CD4-positive, alpha-beta T cell treated with Interleukin-12 subunit alpha and Interleukin-12 subunit beta, for 1 hour (primary cell): ENCODE results near the gene CKAP2L.

ENCODE experiments used
- DNase-seq: peaks from one replicate; pipeline ENCODE4 v3.0.0-alpha.2; 2020

The CKAP2L gene

GRCh38 chr2:112791019-112791418 is 26.6 kb upstream of the CKAP2L start:
- DNase-seq, result no peak

- no peak for DNase-seq
Observed at GRCh38 chr2:112790305-112790704, 25.9 kb upstream of the CKAP2L start.

DNA sequence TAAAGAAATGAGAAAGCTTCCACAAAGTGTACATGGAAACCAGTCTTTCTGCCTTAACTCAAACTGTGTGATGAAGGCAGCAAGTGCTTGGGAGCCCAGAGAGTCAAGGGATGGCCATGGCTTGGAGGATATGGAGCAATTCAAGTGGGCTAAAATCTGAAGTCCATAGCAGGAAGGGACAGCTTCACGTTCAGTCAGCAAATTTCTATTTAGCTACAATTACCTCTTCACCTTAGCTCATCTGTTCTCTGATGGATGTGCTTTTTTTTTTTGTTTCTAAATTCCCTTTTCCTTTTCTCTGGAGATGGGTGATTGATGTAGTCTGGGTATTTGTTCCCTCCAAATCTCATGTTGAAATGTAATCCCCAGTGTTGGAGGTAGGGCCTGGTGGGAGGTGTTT is 24.8 kb upstream of the CKAP2L start:
- no peak for DNase-seq

GRCh38 chr2:112788653-112789052 is 24.2 kb upstream of the CKAP2L start:
- DNase-seq, result no peak

DNA sequence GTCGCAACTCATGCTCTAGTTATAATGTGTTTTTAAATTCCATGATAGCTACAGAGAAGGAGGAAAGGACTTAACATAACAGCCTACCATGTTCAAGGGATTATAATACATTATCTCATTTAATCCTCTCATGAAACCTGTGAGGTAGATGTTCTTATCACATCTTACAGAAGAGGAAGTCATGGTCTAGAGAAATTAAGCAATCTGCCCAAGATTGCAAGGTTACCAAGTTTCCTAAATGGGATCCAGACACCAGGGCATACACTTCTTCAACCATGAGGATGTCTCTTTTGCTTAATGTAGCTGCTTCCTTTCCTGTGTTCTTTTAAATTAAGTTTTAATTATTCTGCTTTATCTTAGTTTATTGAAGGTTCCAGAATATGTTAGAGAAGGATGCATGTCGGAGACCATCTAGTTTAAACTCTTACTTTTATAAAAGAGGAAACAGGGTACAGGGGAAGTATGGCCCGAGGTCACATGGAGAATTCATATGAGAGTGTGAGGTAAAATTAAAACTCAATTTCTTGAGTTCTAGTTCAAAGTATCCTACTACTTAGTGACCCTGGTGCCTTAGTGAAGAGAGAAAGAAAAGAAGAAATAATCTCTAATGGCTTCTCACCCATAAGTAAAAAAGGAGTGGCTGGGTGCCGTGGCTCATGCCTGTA is 23.5 kb upstream of the CKAP2L start:
- DNase-seq, result no peak

- DNase-seq, result no peak
Observed at GRCh38 chr2:112787294-112787693, 22.9 kb upstream of the CKAP2L start.

- DNase-seq, result no peak
Observed at GRCh38 chr2:112784199-112785189, 20.1 kb upstream of the CKAP2L start, which contains the start of gene IL1A. Gene IL1A, minus strand, starts transcription at chr2:112784493. Its CDS starts 723 bp downstream, at chr2:112783770.

DNA sequence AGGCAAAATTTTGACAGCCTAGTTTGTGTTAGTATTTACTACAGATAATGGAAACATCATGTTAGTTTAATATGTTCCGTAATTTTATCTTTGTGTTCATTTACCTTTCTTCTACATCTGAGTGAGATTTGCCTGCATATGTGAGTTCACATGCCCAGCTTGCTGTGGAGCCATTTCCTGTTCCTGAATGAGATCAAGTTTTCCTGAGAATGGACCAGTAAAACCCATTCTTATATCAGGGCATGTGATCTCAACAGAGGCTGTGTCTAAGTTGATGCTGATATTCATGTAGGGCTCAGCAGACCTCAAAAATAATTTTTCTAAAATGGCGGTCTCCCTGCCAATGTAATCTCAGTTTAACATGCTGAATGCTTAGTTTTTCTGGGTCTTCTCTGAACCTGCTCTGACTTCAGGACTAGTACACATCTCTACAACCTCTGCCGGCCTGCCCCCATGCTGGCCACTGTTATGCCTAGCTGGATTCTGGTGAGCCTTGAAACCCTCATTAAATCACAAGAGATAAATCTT is 18.8 kb upstream of the CKAP2L start:
- no peak for DNase-seq

DNA sequence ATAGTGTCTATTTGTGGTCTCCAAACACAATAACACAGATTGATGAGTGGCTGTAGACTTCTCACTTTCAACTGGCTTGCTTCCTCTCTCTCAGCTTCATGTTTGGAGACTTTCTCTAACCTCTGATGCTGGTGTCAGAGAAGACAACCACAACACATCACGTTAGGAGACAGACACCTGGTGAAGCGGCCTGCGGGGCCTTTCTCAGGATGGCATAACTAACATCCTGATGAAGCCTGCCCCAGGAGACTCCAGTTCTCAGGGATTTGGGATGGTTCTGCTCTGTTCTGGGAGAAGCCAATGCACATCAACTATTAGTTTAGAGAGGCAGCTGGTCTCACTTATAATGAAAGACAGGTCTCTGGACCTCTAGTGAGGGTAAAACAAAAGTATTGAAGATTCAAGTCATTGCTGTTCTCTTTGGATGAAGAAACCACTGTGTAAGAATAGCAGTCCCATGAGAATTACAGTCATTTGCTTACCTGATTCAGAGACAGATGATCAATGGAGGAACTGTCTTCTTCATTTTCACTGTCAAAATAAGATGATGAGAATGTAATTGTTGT is 17.9 kb upstream of the CKAP2L start:
- DNase-seq, result no peak

- DNase-seq, result no peak
Observed at GRCh38 chr2:112779598-112779997, 15.2 kb upstream of the CKAP2L start.

GRCh38 chr2:112777036-112777435 is 12.6 kb upstream of the CKAP2L start:
- no peak for DNase-seq

GRCh38 chr2:112776113-112776512 is 11.7 kb upstream of the CKAP2L start:
- DNase-seq, result no peak

DNA sequence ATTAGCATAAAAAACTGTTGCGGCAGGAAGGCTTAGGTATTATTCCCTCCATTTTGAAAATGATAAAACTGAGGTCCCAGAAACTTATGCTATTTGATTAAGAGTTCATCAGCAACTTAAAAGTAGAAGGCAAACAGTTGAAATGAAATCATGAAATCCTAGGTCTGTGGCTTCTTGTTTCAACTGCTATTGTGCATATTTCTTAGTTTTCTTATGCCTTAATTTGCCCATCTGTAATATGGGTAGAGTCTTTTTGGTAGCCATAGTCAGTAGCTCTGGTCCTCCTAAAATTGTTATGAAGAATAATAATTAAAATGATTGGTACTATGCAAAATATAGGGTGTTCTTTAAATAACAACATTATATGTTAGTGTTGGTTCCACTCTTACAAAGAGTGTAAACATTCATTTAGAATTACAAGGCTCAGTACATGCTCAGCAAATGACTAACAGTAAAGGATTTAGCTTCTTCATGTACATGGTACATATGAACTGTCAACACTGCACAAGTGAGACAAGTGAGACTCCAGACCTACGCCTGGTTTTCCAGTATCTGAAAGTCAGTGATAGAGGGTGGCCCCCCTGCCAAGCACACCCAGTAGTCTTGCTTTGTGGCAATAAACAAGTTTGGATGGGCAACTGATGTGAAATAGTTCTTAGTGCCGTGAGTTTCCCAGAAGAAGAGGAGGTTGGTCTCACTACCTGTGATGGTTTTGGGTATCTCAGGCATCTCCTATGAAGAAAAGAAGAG is 10.3 kb upstream of the CKAP2L start:
- DNase-seq, result no peak

- DNase-seq, result no peak
Observed at GRCh38 chr2:112773556-112773955, 9.1 kb upstream of the CKAP2L start.

GRCh38 chr2:112772911-112773475 is 8.6 kb upstream of the CKAP2L start:
- no peak for DNase-seq

- no peak for DNase-seq
Observed at GRCh38 chr2:112772322-112772721, 7.9 kb upstream of the CKAP2L start.

- no peak for DNase-seq
Observed at GRCh38 chr2:112768432-112768831, 4.0 kb upstream of the CKAP2L start.

DNA sequence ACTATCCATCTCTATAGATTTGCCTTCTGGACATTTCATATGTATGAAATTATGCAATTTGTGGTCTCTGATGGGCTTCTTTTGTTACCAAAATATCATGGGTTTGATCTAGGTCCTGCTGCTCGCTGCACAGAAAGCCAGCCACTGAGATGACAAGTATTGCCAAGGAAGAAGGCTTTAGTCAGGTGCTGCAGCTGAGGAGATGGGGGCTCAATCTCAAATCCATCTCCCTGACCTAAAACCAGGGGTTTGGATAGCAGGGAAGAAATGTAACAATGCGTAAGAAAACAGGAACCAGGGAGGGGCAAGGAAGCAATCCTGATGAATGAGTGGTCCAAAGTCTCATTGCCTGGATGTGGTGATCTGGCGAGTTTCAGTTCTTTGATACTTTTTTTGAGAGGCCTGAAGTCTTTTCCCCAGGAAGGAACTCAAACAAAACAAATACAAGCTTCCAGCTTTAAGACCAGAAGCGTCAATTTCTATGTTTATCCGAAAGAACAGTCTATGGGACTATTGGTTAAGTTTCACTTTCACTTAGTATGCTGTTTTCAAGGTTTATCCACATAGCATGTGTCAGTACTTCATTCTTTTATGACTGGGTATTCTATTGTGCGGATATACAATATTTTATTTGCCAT is 3.4 kb upstream of the CKAP2L start:
- DNase-seq, result no peak

DNA sequence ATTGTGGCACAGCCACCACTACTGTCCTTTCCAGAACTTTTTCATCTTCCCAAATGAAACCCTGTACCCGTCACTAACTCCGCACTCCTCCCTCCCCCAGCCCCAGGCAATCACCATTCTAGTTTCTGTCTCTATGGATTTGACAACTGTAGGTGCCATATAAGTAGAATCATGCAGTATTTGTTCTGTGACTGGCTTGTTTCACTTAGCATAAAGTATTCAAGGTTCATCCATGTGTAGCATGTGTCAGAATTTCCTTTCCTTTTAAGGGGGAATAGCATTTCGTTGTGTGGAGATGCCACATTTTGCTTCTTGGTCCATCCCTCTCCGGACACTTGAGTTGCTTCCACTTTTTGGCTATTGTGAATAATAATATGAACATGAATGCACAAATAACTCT is 842 bp upstream of the CKAP2L start:
- no peak for DNase-seq

DNA sequence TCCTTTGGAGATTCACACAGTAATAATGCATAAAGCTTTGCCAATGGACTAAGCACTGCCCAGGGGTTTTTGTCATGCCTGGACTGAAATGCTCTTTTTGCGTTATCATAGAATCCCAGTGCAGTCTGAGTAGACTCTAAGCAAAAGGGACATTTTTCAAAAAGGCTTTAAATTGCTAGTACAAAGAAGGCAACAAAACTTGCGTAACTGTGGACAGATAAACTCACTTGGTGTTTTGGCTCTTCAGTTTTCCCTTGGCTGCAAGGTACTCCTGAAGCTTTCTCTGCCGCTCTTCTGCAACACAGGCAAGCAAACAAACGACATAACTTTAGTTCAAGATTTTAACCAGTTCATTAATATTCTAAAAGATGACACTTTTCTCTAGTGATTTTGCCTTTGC is 2.1 kb downstream of the CKAP2L start:
- no peak for DNase-seq

DNA sequence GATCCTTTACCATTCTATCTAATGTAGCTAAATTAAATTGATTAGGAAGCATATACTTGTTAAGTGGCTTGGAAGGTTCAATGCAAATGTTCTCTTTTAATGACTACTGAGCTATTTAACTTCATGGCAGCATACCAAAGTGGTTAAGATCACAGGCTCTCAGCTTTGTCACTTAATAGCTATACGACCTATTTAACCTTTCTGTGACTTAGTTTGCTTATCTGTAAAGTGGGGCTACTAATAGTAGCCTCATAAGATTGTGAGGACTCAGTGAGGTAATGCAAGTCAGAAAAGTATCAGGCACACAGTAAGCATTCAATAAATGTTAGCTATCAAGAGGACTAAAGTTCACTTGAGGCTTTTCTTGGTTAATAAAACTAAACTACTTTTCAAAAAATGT is 4.3 kb downstream of the CKAP2L start:
- no peak for DNase-seq

DNA sequence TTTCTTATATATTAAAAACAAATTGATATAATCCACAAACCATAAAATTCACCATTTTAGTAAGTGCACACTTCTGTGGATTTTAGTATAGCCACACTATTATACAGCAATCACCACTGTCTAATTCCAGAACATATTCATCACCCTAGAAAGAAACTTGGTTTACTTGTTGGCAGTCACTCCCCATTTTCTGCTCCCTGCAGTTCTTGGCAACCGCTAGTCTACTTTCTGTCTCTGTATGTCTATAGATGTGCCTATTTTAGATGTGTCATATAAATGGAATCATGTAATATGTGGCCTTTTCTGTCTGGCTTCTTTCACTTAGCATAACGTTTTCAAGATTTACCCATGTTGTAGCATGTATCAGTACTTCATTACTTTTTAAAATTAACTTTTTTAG is 5.7 kb downstream of the CKAP2L start:
- DNase-seq, result no peak
